Liver (tissue), 9 donors: ENCODE data around the gene KLHL14. TPM values are rescaled to one million over a fixed set of nuclear protein-coding genes. Genes with fewer than 3 reads are reported as not detected.

ENCODE experiments used
- DNase-seq: peaks from one replicate; pipeline ENCODE4 v3.0.0-alpha.2; 2017; ENCODE audit warnings: low spot score
- H3K27ac ChIP-seq, 2 donors: one replicate each; pipeline ENCODE4 v1.7.0; 2013; ENCODE audit warnings: inconsistent platforms in 2 of 2, low read length in 2 of 2, control low read depth in 1 of 2, low read depth in 1 of 2, mild to moderate bottlenecking in 1 of 2
- H3K27me3 ChIP-seq, 4 donors: one replicate each; pipeline versions ENCODE4 v1.6.1 to v1.7.0; 2013; ENCODE audit warnings: low read length in 3 of 4, inconsistent platforms in 1 of 4, mild to moderate bottlenecking in 1 of 4, moderate library complexity in 1 of 4; ENCODE audit not compliant: control insufficient read depth in 4 of 4, insufficient read depth in 4 of 4
- H3K36me3 ChIP-seq, 4 donors: one replicate each; pipeline versions ENCODE4 v1.6.1 to v1.7.0; 2013; ENCODE audit warnings: low read length in 3 of 4, mild to moderate bottlenecking in 3 of 4, low read depth in 1 of 4, moderate library complexity in 1 of 4; ENCODE audit not compliant: control insufficient read depth in 4 of 4, insufficient read depth in 3 of 4
- H3K4me1 ChIP-seq, 4 donors: one replicate each; pipeline versions ENCODE4 v1.6.1 to v1.7.0; 2013; ENCODE audit warnings: low read length in 3 of 4, mild to moderate bottlenecking in 3 of 4, moderate library complexity in 1 of 4; ENCODE audit not compliant: control insufficient read depth in 4 of 4, insufficient read depth in 4 of 4
- H3K4me3 ChIP-seq, 3 donors: one replicate each; pipeline versions ENCODE4 v1.6.1 to v1.7.0; 2013; ENCODE audit warnings: low read length in 3 of 3, control low read depth in 1 of 3, low read depth in 1 of 3, mild to moderate bottlenecking in 1 of 3
- H3K9ac ChIP-seq, 2 donors: one replicate each; pipeline ENCODE4 v1.7.0; 2013; ENCODE audit warnings: low read length in 2 of 2, mild to moderate bottlenecking in 2 of 2, moderate library complexity in 2 of 2, control low read depth in 1 of 2, low read depth in 1 of 2
- H3K9me3 ChIP-seq, 4 donors: one replicate each; pipeline versions ENCODE4 v1.6.1 to v1.7.0; 2013; ENCODE audit warnings: low read length in 3 of 4; ENCODE audit not compliant: control insufficient read depth in 4 of 4
- ATF3 ChIP-seq: IDR thresholded peaks from 2 replicates; pipeline ENCODE4 v1.6.1; 2016; ENCODE audit warnings: antibody characterized with exemption
- EGR1 ChIP-seq, 2 donors: IDR thresholded peaks; 2 replicates each; pipeline ENCODE4 v1.6.1; 2016 to 2018; ENCODE audit warnings: antibody characterized with exemption in 2 of 2, low read depth in 2 of 2
- FOXA1 ChIP-seq: IDR thresholded peaks from 2 replicates; pipeline ENCODE4 v1.6.1; 2016; ENCODE audit warnings: antibody characterized with exemption
- FOXA2 ChIP-seq: IDR thresholded peaks from 2 replicates; pipeline ENCODE4 v1.6.1; 2016; ENCODE audit warnings: antibody characterized with exemption
- GABPA ChIP-seq, 2 donors: IDR thresholded peaks in 1 of 2; conservative IDR thresholded peaks in 1 of 2; 2 replicates each; pipeline ENCODE4 v1.6.1; 2016; ENCODE audit warnings: antibody characterized with exemption in 2 of 2, mild to moderate bottlenecking in 1 of 2, moderate library complexity in 1 of 2
- HNF4A ChIP-seq, 2 donors: conservative IDR thresholded peaks; 2 replicates each; pipeline ENCODE4 v1.6.1; 2016; ENCODE audit warnings: antibody characterized with exemption in 2 of 2, mild to moderate bottlenecking in 2 of 2
- HNF4G ChIP-seq: IDR thresholded peaks from 2 replicates; pipeline ENCODE4 v1.6.1; 2016; ENCODE audit warnings: antibody characterized with exemption
- JUND ChIP-seq, 2 donors: IDR thresholded peaks; 2 replicates each; pipeline ENCODE4 v1.6.1; 2016; ENCODE audit warnings: antibody characterized with exemption in 2 of 2
- MAX ChIP-seq: IDR thresholded peaks from 2 replicates; pipeline ENCODE4 v1.6.1; 2016; ENCODE audit warnings: antibody characterized with exemption
- NR2F2 ChIP-seq: IDR thresholded peaks from 2 replicates; pipeline ENCODE4 v1.6.1; 2016; ENCODE audit warnings: antibody characterized with exemption
- RAD21 ChIP-seq, 2 donors: IDR thresholded peaks; 2 replicates each; pipeline ENCODE4 v1.6.1; 2016; ENCODE audit warnings: antibody characterized with exemption in 2 of 2, mild to moderate bottlenecking in 2 of 2
- REST ChIP-seq: IDR thresholded peaks from 2 replicates; pipeline ENCODE4 v1.6.1; 2016; ENCODE audit warnings: antibody characterized with exemption, mild to moderate bottlenecking
- RXRA ChIP-seq, 2 donors: IDR thresholded peaks; 2 replicates each; pipeline ENCODE4 v1.6.1; 2017 to 2018; ENCODE audit warnings: antibody characterized with exemption in 2 of 2, mild to moderate bottlenecking in 1 of 2
- SP1 ChIP-seq: IDR thresholded peaks from 2 replicates; pipeline ENCODE4 v1.6.1; 2018; ENCODE audit warnings: antibody characterized with exemption, mild to moderate bottlenecking
- TAF1 ChIP-seq: conservative IDR thresholded peaks from 2 replicates; pipeline ENCODE4 v1.6.1; 2016; ENCODE audit warnings: antibody characterized with exemption, mild to moderate bottlenecking
- YY1 ChIP-seq: IDR thresholded peaks from 2 replicates; pipeline ENCODE4 v1.6.1; 2016; ENCODE audit warnings: antibody characterized with exemption, mild to moderate bottlenecking
- ZBTB33 ChIP-seq: IDR thresholded peaks from 2 replicates; pipeline ENCODE4 v1.6.1; 2016; ENCODE audit warnings: antibody characterized with exemption
- WGBS: extraction: QIAGEN DNeasy Blood & Tissue Kit; methylation state at CpG from one replicate; pipeline ENCODE4 v1.1.7; 2013; 5-methylcytosine and 5-hydroxymethylcytosine counted together
- polyA plus RNA-seq, 2 donors: library from polyadenylated mRNA; stranded (reverse) in 1 of 2; unstranded in 1 of 2; fragments of 200-250 nt in 1 of 2; fragments of >200 nt in 1 of 2; fragmentation: Nextera tagmentation in 1 of 2; extraction: Ambion mirVana in 1 of 2; gene quantifications; one replicate each; pipeline versions ENCODE4 v1.2.1 to v1.2.3, GENCODE V29; 2013 to 2015
- total RNA-seq, 2 donors: library from RNA; depleted of rRNA; stranded (reverse); fragments of >200 nt; gene quantifications; one replicate each; pipeline ENCODE4 v1.2.3, GENCODE V29; 2014
- donor health status: healthy.
- donor health status: healthy.
- donor health status: healthy.
- donor health status: healthy.
- donor health status: healthy.

Gene KLHL14
- total and polyA plus RNA-seq, 4 donors: 0.02 to 1.1 (median 0.15) TPM

GRCh38 chr18:32688821-32689220 is 84.0 kb downstream of the KLHL14 start:
- Histone ChIP-seq H3K27me3 (peaks cover 0 to 6% (median 0%) of the 10 kb centered on the region in 4 donors), H3K4me1 (no peaks in the 10 kb centered on the region), H3K36me3 (no peaks in the 10 kb centered on the region), H3K9me3 (no peaks in the 10 kb centered on the region), H3K27ac (no peak overlapping the region), H3K4me3 (no peak overlapping the region), H3K9ac (no peak overlapping the region)
- WGBS: 95% methylated on average over 1 of the region's 1 CpG
- TF ChIP-seq RAD21 (IDR thresholded peaks at IDR 0.05): no peak
- no peak for TF ChIP-seq EGR1 (IDR thresholded peaks at IDR 0.05; ENCODE audit: low read depth in 2 of 2)
- TF ChIP-seq REST: no peak
- TF ChIP-seq MAX: no peak
- no peak for TF ChIP-seq ZBTB33
- no peak for TF ChIP-seq HNF4A (conservative IDR thresholded peaks at IDR 0.05)
- no peak for TF ChIP-seq FOXA1
- TF ChIP-seq ATF3: no peak
- no peak for TF ChIP-seq TAF1
- TF ChIP-seq GABPA (IDR thresholded peaks at IDR 0.05 in 1 of 2, conservative IDR thresholded peaks at IDR 0.05 in 1 of 2): no peak
- TF ChIP-seq NR2F2: no peak
- TF ChIP-seq JUND (IDR thresholded peaks at IDR 0.05): no peak
- DNase-seq: no peak

- DNase-seq: no peak
- Histone ChIP-seq H3K4me1 (no peaks in the 10 kb centered on the region), H3K27ac (no peak overlapping the region), H3K9ac (no peak overlapping the region), H3K36me3 (no peaks in the 10 kb centered on the region), H3K27me3 (no peaks in the 10 kb centered on the region), H3K4me3 (no peak overlapping the region), H3K9me3 (no peaks in the 10 kb centered on the region)
- TF ChIP-seq ZBTB33: no peak
- no peak for TF ChIP-seq FOXA2
- TF ChIP-seq ATF3: no peak
- no peak for TF ChIP-seq RAD21 (IDR thresholded peaks at IDR 0.05)
- TF ChIP-seq SP1: no peak
- no peak for TF ChIP-seq YY1
- TF ChIP-seq RXRA (IDR thresholded peaks at IDR 0.05): no peak
- no peak for TF ChIP-seq HNF4G
- TF ChIP-seq JUND (IDR thresholded peaks at IDR 0.05): no peak
- TF ChIP-seq EGR1 (IDR thresholded peaks at IDR 0.05; ENCODE audit: low read depth in 2 of 2): no peak
- no peak for TF ChIP-seq MAX
- 77% methylated on average over 8 of the region's 8 CpGs for WGBS
These were observed 87.9 kb downstream of the KLHL14 start for GRCh38 chr18:32684940-32685339.
